Brain microvascular endothelial cell (primary cell): ENCODE results near the gene LEAP2.

Experiments
- DNase-seq: peaks from one replicate; pipeline ENCODE4 v3.0.0-alpha.2; 2020
- H3K27ac ChIP-seq: fragments of 250-450 bp; sonication (Bioruptor Pico); 2 replicates; pipeline ENCODE4 v1.5.1; 2020; ENCODE audit warnings: mild to moderate bottlenecking, moderate library complexity
- H3K27me3 ChIP-seq: fragments of 250-450 bp; sonication (Bioruptor Pico); replicated peaks from 2 replicates; pipeline ENCODE4 v1.5.1; 2020; ENCODE audit warnings: mild to moderate bottlenecking
- H3K36me3 ChIP-seq: fragments of 250-450 bp; sonication (Bioruptor Pico); replicated peaks from 2 replicates; pipeline ENCODE4 v1.5.1; 2020; ENCODE audit warnings: mild to moderate bottlenecking
- H3K4me3 ChIP-seq: 2 replicates; pipeline ENCODE4 v1.5.1; 2011; ENCODE audit warnings: low read depth, mild to moderate bottlenecking, control low read depth, low read length, moderate library complexity
- CTCF ChIP-seq: IDR thresholded peaks from 2 replicates; pipeline ENCODE4 v1.5.1; 2011; ENCODE audit warnings: low read depth, mild to moderate bottlenecking, moderate library complexity, low read length, control low read depth, inconsistent platforms; ENCODE audit errors: missing control alignments
- in situ Hi-C: cut with HindIII; loops from 2 replicates; pipeline ENCODE4 v1.10.0; 2017; ENCODE audit warnings: low sequenced_read_pairs, low pct_ligation_motif_present

LEAP2 gene

GRCh38 chr5:132886064-132886823 lies 12.8 kb downstream of the LEAP2 start:
- Histone ChIP-seq H3K27ac (no peak overlapping the region), H3K36me3 (peaks cover 68% of the 10 kb centered on the region), H3K27me3 (no peaks in the 10 kb centered on the region), H3K4me3 (no peak overlapping the region)
- TF ChIP-seq CTCF = no peak
- no peak for DNase-seq
- in situ Hi-C loops = no loop called here

GRCh38 chr5:132887283-132887682 lies 13.8 kb downstream of the LEAP2 start:
- Histone ChIP-seq H3K27me3 (no peaks in the 10 kb centered on the region), H3K36me3 (peaks cover 69% of the 10 kb centered on the region), H3K27ac (no peak overlapping the region), H3K4me3 (no peak overlapping the region)
- in situ Hi-C loops = no loop called here
- no peak for TF ChIP-seq CTCF
- no peak for DNase-seq

- Histone ChIP-seq H3K36me3 (peaks cover 69% of the 10 kb centered on the region), H3K27ac (no peak overlapping the region), H3K4me3 (no peak overlapping the region), H3K27me3 (no peaks in the 10 kb centered on the region)
- TF ChIP-seq CTCF = no peak
- no peak for DNase-seq
- in situ Hi-C loops = no loop called here
Measured at GRCh38 chr5:132889501-132889900, 16.0 kb downstream of the LEAP2 start.

GRCh38 chr5:132890817-132891216 lies 17.3 kb downstream of the LEAP2 start:
- Histone ChIP-seq H3K27ac (no peak overlapping the region), H3K36me3 (peaks cover 72% of the 10 kb centered on the region), H3K27me3 (no peaks in the 10 kb centered on the region), H3K4me3 (no peak overlapping the region)
- DNase-seq = no peak
- no peak for TF ChIP-seq CTCF
- in situ Hi-C loops = no loop called here

- Histone ChIP-seq H3K27me3 (no peaks in the 10 kb centered on the region), H3K27ac (no peak overlapping the region), H3K4me3 (no peak overlapping the region), H3K36me3 (peaks cover 58% of the 10 kb centered on the region)
- no peak for TF ChIP-seq CTCF
- in situ Hi-C loops = no loop called here
- DNase-seq = no peak
Measured at GRCh38 chr5:132895719-132896305, 22.3 kb downstream of the LEAP2 start.
